Measurements from ENCODE around the gene TNNT3.

The TNNT3 gene

GRCh38 chr11:1943576-1943975 lies 24.1 kb downstream of the TNNT3 start:
- no peak for TF ChIP-seq CTCF (conservative IDR thresholded peaks at IDR 0.05; ENCODE audit: low read depth, low read length)

DNA sequence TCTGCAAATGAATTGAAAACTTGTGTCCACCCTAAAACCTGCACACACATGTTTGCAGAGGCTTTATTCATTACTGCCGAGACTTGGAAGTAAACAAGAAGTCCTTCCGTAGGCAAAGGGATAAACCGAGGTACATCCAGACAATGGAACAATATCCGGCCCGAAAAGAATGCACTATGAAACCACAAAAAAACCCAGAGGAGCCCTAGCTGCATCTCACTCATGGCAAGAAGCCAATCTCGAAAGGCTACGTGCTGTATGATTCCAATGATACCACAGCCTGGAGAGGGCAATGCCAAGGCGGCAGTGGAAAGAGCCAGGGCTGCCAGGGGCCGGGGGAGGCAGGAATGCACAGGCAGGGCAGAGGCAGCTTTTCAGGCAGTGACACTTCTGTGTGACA lies 24.5 kb downstream of the TNNT3 start:
- H3K4me3 ChIP-seq (ENCODE audit: low read length), result no peak overlapping the region
- no peak for DNase-seq (ENCODE audit: low read depth)
- TF ChIP-seq CTCF (conservative IDR thresholded peaks at IDR 0.05; ENCODE audit: low read depth, low read length), result no peak

More at GRCh38 chr11:1943576-1943975, 24.1 kb downstream of the TNNT3 start:
- no peak for DNase-seq (ENCODE audit: low read depth)
- H3K4me3 ChIP-seq (ENCODE audit: low read length), result no peak overlapping the region

DNA sequence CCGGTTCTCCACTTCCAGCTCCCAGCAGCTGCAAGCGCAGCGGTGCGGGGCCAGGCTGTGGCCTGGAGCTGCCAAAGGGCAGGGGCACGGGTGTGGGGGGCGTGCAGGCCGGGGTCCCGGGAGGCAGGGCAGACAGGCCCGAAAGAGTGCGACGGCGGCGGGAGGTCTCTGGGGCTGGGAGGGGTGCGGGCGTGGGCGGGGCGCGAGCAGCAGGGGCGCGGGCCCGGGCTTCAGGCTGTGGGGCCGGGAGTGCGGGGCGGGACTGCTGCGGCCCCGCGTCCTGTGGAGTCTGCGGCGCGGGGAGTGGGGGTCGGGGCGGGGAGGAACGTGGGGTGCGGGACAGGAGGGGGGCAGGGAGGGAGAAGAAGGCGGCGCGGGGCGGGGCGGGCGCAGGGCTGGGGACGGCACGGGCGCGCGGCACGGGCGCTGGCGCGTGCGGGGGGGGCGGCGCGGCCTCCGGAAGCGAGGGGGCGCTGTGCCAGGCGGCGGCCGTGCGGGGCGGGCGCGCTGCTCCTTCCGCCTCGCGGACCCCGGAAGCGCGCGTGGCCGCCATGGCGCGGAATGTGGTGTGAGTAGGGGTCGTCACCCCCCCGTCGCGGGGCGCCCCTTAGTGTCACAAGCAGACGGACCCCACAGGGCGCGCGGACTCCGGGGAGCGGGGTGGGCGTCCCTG lies 27.4 kb downstream of the TNNT3 start, which contains the start of gene MRPL23:
MRPL23 (plus strand) TSS at position 521 of the 673 bp plus-strand sequence; CDS start at position 552, 31 bp downstream.
- DNase-seq (ENCODE audit: low read depth), result no peak
- no peak within 1 kb of the TSS for H3K4me3 ChIP-seq (ENCODE audit: low read length)
- TF ChIP-seq CTCF (conservative IDR thresholded peaks at IDR 0.05; ENCODE audit: low read depth, low read length), result no peak

DNA sequence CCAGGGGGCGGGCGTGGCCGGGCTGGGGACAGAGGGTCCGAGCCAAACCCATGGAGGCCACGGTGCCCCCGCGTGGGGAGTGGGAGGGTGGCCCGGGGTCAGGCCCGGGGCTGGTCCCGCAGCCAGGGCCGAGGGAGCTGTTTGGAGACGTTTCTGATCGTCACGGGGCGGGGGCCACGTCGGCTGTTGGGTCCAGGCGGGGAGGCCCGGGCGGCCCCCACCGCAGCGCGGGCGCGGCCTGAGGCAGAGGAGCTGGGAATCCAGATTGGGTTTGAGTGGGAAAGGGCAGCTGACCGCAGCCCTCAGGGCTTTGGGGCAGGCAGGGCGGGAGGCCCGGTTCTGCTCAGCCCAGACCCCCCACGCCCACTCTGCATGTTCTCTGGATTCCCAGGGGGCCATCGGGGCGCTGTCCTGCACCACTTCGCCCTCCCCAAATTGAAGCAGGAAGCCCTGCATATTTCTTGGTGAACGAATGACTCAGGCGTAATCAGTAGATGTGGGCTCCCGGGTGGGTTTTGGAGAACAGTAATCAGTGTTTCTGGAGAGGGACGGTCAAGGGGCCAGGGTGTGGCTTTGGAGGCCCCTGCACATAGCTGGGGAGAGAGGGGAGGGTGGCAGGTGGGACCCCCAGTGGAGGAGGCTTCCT lies 28.2 kb downstream of the TNNT3 start:
- no peak for DNase-seq (ENCODE audit: low read depth)
- no peak for TF ChIP-seq CTCF (conservative IDR thresholded peaks at IDR 0.05; ENCODE audit: low read depth, low read length)
- H3K4me3 ChIP-seq (ENCODE audit: low read length), result no peak overlapping the region

GRCh38 chr11:1948389-1948788 lies 28.9 kb downstream of the TNNT3 start:
- TF ChIP-seq CTCF (conservative IDR thresholded peaks at IDR 0.05; ENCODE audit: low read depth, low read length), result no peak
- no peak for DNase-seq (ENCODE audit: low read depth)

GRCh38 chr11:1949302-1949701 lies 29.8 kb downstream of the TNNT3 start:
- TF ChIP-seq CTCF (conservative IDR thresholded peaks at IDR 0.05; ENCODE audit: low read depth, low read length), result no peak
- DNase-seq (ENCODE audit: low read depth), result no peak
- H3K4me3 ChIP-seq (ENCODE audit: low read length), result no peak overlapping the region

More at GRCh38 chr11:1948389-1948788, 28.9 kb downstream of the TNNT3 start:
- H3K4me3 ChIP-seq (ENCODE audit: low read length), result no peak overlapping the region

DNA sequence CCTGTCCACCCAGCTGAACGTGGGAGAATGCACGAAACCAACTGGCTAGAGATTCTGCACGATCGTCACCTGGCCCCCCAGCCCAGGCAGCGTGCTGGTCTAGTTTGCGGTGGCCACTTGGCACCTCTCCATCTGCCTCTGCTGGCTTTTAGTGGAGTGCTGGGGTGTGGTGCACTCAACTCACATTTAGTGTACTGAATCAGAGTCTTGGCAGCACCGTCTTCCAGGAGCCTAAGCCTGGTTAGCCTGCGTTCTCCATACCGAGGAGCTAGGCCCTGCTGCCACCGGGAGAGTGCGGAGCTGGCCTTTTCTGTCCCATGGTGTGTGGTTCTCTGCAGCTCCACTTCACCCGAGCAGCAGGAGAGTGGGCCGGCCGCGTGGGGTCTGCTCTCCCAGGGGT lies 30.4 kb downstream of the TNNT3 start:
- no peak overlapping the region for H3K4me3 ChIP-seq (ENCODE audit: low read length)
- no peak for TF ChIP-seq CTCF (conservative IDR thresholded peaks at IDR 0.05; ENCODE audit: low read depth, low read length)
- DNase-seq (ENCODE audit: low read depth), result no peak

All from retinal pigment epithelial cell (primary cell).